Mucosa of stomach (tissue), 1 donor: ENCODE results near the gene ARFRP1.
"Not testable (repeated sequence)": the region's sequence is repeated elsewhere in the genome, so short reads cannot be mapped to it uniquely, and the experiment has no call there.

Experiments used
- H3K27me3 ChIP-seq: one replicate; pipeline ENCODE4 v1.7.0; 2013; ENCODE audit warnings: mild to moderate bottlenecking, low read length; ENCODE audit not compliant: control insufficient read depth, insufficient read depth
- H3K36me3 ChIP-seq: one replicate; pipeline ENCODE4 v1.7.0; 2013; ENCODE audit warnings: low read length; ENCODE audit not compliant: control insufficient read depth, insufficient read depth
- H3K4me1 ChIP-seq: one replicate; pipeline ENCODE4 v1.7.0; 2013; ENCODE audit warnings: mild to moderate bottlenecking, low read length; ENCODE audit not compliant: control insufficient read depth, insufficient read depth
- H3K4me3 ChIP-seq: one replicate; pipeline ENCODE4 v1.7.0; 2013; ENCODE audit warnings: low read length
- H3K9ac ChIP-seq: one replicate; pipeline ENCODE4 v1.7.0; 2013; ENCODE audit warnings: mild to moderate bottlenecking, low read length, moderate library complexity
- H3K9me3 ChIP-seq: one replicate; pipeline ENCODE4 v1.7.0; 2013; ENCODE audit warnings: mild to moderate bottlenecking, low read length, moderate library complexity; ENCODE audit not compliant: control insufficient read depth
- donor health status: Pancreatic carcinoma.

The ARFRP1 gene

GRCh38 chr20:63661959-63662812, 45.6 kb downstream of the ARFRP1 start:
- no peaks in the 10 kb centered on the region for H3K27me3 ChIP-seq
- no peak overlapping the region for H3K4me3 ChIP-seq
- no peaks in the 10 kb centered on the region for H3K9me3 ChIP-seq
- H3K9ac ChIP-seq, result no peak overlapping the region
- peaks cover 17% of the 10 kb centered on the region for H3K4me1 ChIP-seq
- peaks cover 5% of the 10 kb centered on the region for H3K36me3 ChIP-seq

GRCh38 chr20:63661108-63661507, 46.7 kb downstream of the ARFRP1 start:
- no peak overlapping the region for H3K9ac ChIP-seq
- H3K4me1 ChIP-seq, result peaks cover 17% of the 10 kb centered on the region
- peaks cover 5% of the 10 kb centered on the region for H3K36me3 ChIP-seq
- H3K27me3 ChIP-seq, result no peaks in the 10 kb centered on the region
- no peaks in the 10 kb centered on the region for H3K9me3 ChIP-seq
- no peak overlapping the region for H3K4me3 ChIP-seq

GRCh38 chr20:63660622-63661021, 47.2 kb downstream of the ARFRP1 start:
- no peak overlapping the region for H3K9ac ChIP-seq
- H3K4me1 ChIP-seq, result peaks cover 17% of the 10 kb centered on the region
- H3K9me3 ChIP-seq, result no peaks in the 10 kb centered on the region
- peaks cover 5% of the 10 kb centered on the region for H3K36me3 ChIP-seq
- no peaks in the 10 kb centered on the region for H3K27me3 ChIP-seq
- H3K4me3 ChIP-seq, result no peak overlapping the region

- not testable (repeated sequence) for H3K9ac ChIP-seq, H3K27me3 ChIP-seq, H3K4me3 ChIP-seq, H3K36me3 ChIP-seq, H3K9me3 ChIP-seq
- H3K4me1 ChIP-seq, result peaks cover 17% of the 10 kb centered on the region
Observed at GRCh38 chr20:63660174-63660573, 47.6 kb downstream of the ARFRP1 start.

- Histone ChIP-seq H3K9me3 (no peaks in the 10 kb centered on the region), H3K36me3 (no peaks in the 10 kb centered on the region), H3K4me3 (peak overlapping the region; percentile 57), H3K4me1 (peaks cover 17% of the 10 kb centered on the region), H3K27me3 (peaks cover 7% of the 10 kb centered on the region), H3K9ac (peak overlapping the region; percentile 73)
Observed at GRCh38 chr20:63659370-63659769, 48.4 kb downstream of the ARFRP1 start.

- no peaks in the 10 kb centered on the region for H3K9me3 ChIP-seq
- H3K9ac ChIP-seq, result peak overlapping the region; percentile 73
- peaks cover 17% of the 10 kb centered on the region for H3K4me1 ChIP-seq
- H3K4me3 ChIP-seq, result peak overlapping the region; percentile 57
- H3K36me3 ChIP-seq, result no peaks in the 10 kb centered on the region
- peaks cover 11% of the 10 kb centered on the region for H3K27me3 ChIP-seq
Observed at GRCh38 chr20:63658749-63659187, 49.0 kb downstream of the ARFRP1 start.

- peak within 1 kb of the TSS; percentile 73 for H3K9ac ChIP-seq
Observed at GRCh38 chr20:63657937-63658748, 49.6 kb downstream of the ARFRP1 start, which contains the start of gene RTEL1. Gene RTEL1, plus strand, starts transcription at chr20:63658312. Its CDS starts 1,091 bp downstream, at chr20:63659403.

GRCh38 chr20:63657260-63657936, 50.4 kb downstream of the ARFRP1 start:
- H3K4me1 ChIP-seq, result peaks cover 17% of the 10 kb centered on the region

More at GRCh38 chr20:63657937-63658748, 49.6 kb downstream of the ARFRP1 start, which contains the start of gene RTEL1:
- Histone ChIP-seq H3K27me3 (peaks cover 14% of the 10 kb centered on the region), H3K36me3 (no peaks in the 10 kb centered on the region), H3K4me1 (peaks cover 17% of the 10 kb centered on the region), H3K4me3 (peak within 1 kb of the TSS; percentile 57), H3K9me3 (no peaks in the 10 kb centered on the region)

GRCh38 chr20:63656451-63656850, 51.3 kb downstream of the ARFRP1 start:
- H3K27me3 ChIP-seq, result peaks cover 23% of the 10 kb centered on the region
- no peak overlapping the region for H3K4me3 ChIP-seq
- no peak overlapping the region for H3K9ac ChIP-seq
- H3K4me1 ChIP-seq, result peaks cover 17% of the 10 kb centered on the region
- H3K36me3 ChIP-seq, result no peaks in the 10 kb centered on the region
- H3K9me3 ChIP-seq, result no peaks in the 10 kb centered on the region

More at GRCh38 chr20:63657260-63657936, 50.4 kb downstream of the ARFRP1 start:
- peak overlapping the region; percentile 57 for H3K4me3 ChIP-seq
- H3K9me3 ChIP-seq, result no peaks in the 10 kb centered on the region
- peak overlapping the region; percentile 73 for H3K9ac ChIP-seq
- H3K36me3 ChIP-seq, result no peaks in the 10 kb centered on the region
- peaks cover 14% of the 10 kb centered on the region for H3K27me3 ChIP-seq

GRCh38 chr20:63655249-63655648, 52.5 kb downstream of the ARFRP1 start:
- Histone ChIP-seq H3K27me3 (peaks cover 29% of the 10 kb centered on the region), H3K4me1 (peaks cover 17% of the 10 kb centered on the region), H3K4me3 (no peak overlapping the region), H3K9ac (no peak overlapping the region), H3K36me3 (no peaks in the 10 kb centered on the region), H3K9me3 (no peaks in the 10 kb centered on the region)

GRCh38 chr20:63653974-63654668, 53.7 kb downstream of the ARFRP1 start:
- Histone ChIP-seq H3K9ac (peak overlapping the region; percentile 22), H3K27me3 (peaks cover 29% of the 10 kb centered on the region), H3K9me3 (no peaks in the 10 kb centered on the region), H3K36me3 (no peaks in the 10 kb centered on the region), H3K4me1 (peaks cover 11% of the 10 kb centered on the region), H3K4me3 (no peak overlapping the region)
